ENCODE results near the gene GGT1.

DNA sequence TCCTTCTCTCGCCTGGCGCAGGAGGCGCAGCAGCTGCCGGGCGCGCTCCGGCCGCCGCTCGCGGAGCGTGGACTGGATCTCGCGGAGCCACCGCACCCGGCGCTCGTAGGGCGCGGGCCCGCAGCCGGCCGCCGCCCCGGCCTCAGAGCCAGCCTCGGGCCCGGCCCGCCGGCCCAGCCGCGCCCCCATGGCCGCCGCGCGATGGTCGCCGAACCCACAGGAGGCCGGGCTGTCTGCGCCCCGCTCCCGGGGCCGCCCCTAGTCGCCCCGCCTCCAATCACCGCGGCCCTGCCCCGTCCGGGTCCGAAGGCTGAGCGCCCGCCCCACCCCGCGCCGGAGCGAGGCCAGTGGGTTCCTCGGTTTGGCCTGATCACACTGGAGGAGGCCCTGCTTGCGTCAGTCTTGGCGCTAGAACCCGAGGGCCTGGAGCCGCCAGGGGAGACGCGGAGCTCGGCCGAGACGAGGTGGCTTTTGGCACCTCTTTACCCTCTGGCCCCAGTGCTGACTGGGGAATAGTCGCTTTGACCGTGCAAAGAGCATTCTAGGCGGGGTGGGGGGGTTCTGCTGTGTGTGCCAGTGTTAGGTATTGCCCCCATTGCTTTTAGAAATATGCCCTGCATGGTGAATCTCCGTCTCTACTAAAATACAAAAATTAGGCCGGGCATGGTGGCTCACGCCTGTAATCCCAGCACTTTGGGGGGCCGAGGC lies 10.0 kb upstream of the GGT1 start, which contains the start of gene LRRC75B:
- TF ChIP-seq, protein P1, sequence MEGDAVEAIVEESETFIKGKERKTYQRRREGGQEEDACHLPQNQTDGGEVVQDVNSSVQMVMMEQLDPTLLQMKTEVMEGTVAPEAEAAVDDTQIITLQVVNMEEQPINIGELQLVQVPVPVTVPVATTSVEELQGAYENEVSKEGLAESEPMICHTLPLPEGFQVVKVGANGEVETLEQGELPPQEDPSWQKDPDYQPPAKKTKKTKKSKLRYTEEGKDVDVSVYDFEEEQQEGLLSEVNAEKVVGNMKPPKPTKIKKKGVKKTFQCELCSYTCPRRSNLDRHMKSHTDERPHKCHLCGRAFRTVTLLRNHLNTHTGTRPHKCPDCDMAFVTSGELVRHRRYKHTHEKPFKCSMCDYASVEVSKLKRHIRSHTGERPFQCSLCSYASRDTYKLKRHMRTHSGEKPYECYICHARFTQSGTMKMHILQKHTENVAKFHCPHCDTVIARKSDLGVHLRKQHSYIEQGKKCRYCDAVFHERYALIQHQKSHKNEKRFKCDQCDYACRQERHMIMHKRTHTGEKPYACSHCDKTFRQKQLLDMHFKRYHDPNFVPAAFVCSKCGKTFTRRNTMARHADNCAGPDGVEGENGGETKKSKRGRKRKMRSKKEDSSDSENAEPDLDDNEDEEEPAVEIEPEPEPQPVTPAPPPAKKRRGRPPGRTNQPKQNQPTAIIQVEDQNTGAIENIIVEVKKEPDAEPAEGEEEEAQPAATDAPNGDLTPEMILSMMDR (IDR thresholded peaks at IDR 0.05), result no peak
- TF ChIP-seq POLR2A (IDR thresholded peaks at IDR 0.05) (no peak), EP300 (IDR thresholded peaks at IDR 0.05) (no peak)
